ENCODE measurements around the gene EXOC3L4.
"Not testable (repeated sequence)": the region's sequence is repeated elsewhere in the genome, so short reads cannot be mapped to it uniquely, and the experiment has no call there.

EXOC3L4 gene

GRCh38 chr14:103094406-103095209 lies at the start of gene EXOC3L4:
EXOC3L4 (plus strand) TSS chr14:103094725; CDS start chr14:103100220, 5,495 bp downstream.
- no peak for DNase-seq

- no peak for DNase-seq
Observed at GRCh38 chr14:103045371-103045869, 49.1 kb upstream of the EXOC3L4 start.

- DNase-seq, result not testable (repeated sequence)
Observed at GRCh38 chr14:103047453-103047852, 47.1 kb upstream of the EXOC3L4 start.

- no peak for DNase-seq
Observed at GRCh38 chr14:103050935-103051334, 43.6 kb upstream of the EXOC3L4 start.

- no peak for DNase-seq
Observed at GRCh38 chr14:103052407-103052806, 42.1 kb upstream of the EXOC3L4 start.

GRCh38 chr14:103055695-103056094 lies 38.8 kb upstream of the EXOC3L4 start:
- DNase-seq, result no peak

- DNase-seq, result no peak
Observed at GRCh38 chr14:103056322-103057027, 38.0 kb upstream of the EXOC3L4 start.

- peak; percentile 44 for DNase-seq
Observed at GRCh38 chr14:103057028-103057371, 37.5 kb upstream of the EXOC3L4 start.

GRCh38 chr14:103057372-103058163 lies 37.0 kb upstream of the EXOC3L4 start, which contains the start of gene CDC42BPB:
CDC42BPB (minus strand) TSS chr14:103057549; CDS start chr14:103057173, 376 bp downstream.
- DNase-seq, result peak; percentile 91

- DNase-seq, result no peak
Observed at GRCh38 chr14:103058164-103059055, 36.1 kb upstream of the EXOC3L4 start.

- no peak for DNase-seq
Observed at GRCh38 chr14:103059556-103059955, 35.0 kb upstream of the EXOC3L4 start.

GRCh38 chr14:103061482-103061976 lies 33.0 kb upstream of the EXOC3L4 start:
- DNase-seq, result no peak

GRCh38 chr14:103064436-103064835 lies 30.1 kb upstream of the EXOC3L4 start:
- DNase-seq, result no peak

- no peak for DNase-seq
Observed at GRCh38 chr14:103064978-103065377, 29.5 kb upstream of the EXOC3L4 start.

- DNase-seq, result no peak
Observed at GRCh38 chr14:103065861-103066260, 28.7 kb upstream of the EXOC3L4 start.

GRCh38 chr14:103066399-103066798 lies 28.1 kb upstream of the EXOC3L4 start:
- no peak for DNase-seq

GRCh38 chr14:103067231-103067954 lies 27.1 kb upstream of the EXOC3L4 start:
- no peak for DNase-seq

GRCh38 chr14:103068351-103069073 lies 26.0 kb upstream of the EXOC3L4 start:
- no peak for DNase-seq

- no peak for DNase-seq
Observed at GRCh38 chr14:103070263-103070885, 24.2 kb upstream of the EXOC3L4 start.

- no peak for DNase-seq
Observed at GRCh38 chr14:103070971-103071542, 23.5 kb upstream of the EXOC3L4 start.

All from retina (tissue), 1 donor.